H1 (cell line): ENCODE results near the gene SERINC5. TPM values are rescaled to one million over a fixed set of nuclear protein-coding genes. Genes with fewer than 3 reads are reported as not detected.

ENCODE experiments used
- CTCF ChIA-PET: fragments of 300-600 bp; sonication (Branson Sonifier 250); formaldehyde crosslinking; loops from one replicate; lab custom pipeline; 2021; ENCODE audit not compliant: partially characterized antibody; lab: Charles Lee
- POLR2A ChIA-PET: fragments of 300-600 bp; sonication (Branson Sonifier 250); formaldehyde crosslinking; loops from one replicate; lab custom pipeline; 2021; ENCODE audit warnings: inconsistent platforms; ENCODE audit not compliant: partially characterized antibody; lab: Charles Lee
- DNase-seq, 2 experiments: peaks; one replicate each; pipeline versions ENCODE4 v3.0.0 to v3.0.0-alpha.2; 2010 to 2022; ENCODE audit warnings: low spot score in 2 of 2, low read depth in 1 of 2, mixed read lengths in 1 of 2
- FAIRE-seq: peaks from 2 replicates; lab custom pipeline; 2011; peaks lifted over from hg19 to GRCh38; lab: Jason Lieb, UNC
- H2AFZ ChIP-seq: 2 replicates; pipeline ENCODE4 v1.8.1; 2012; ENCODE audit warnings: low read length, inconsistent platforms
- H2AK5ac ChIP-seq: 2 replicates; pipeline ENCODE4 v1.6.1; 2013; ENCODE audit warnings: low read depth, low read length
- H2BK120ac ChIP-seq: replicated peaks from 2 replicates; pipeline ENCODE3; 2013; ENCODE audit warnings: low read depth, low read length, inconsistent platforms
- H2BK12ac ChIP-seq: 2 replicates; pipeline ENCODE4 v1.6.1; 2013; ENCODE audit warnings: low read depth, low read length
- H2BK15ac ChIP-seq: 2 replicates; pipeline ENCODE4 v1.6.1; 2013; ENCODE audit warnings: low read length
- H2BK20ac ChIP-seq: 2 replicates; pipeline ENCODE4 v1.6.1; 2013; ENCODE audit warnings: low read length
- H2BK5ac ChIP-seq: 2 replicates; pipeline ENCODE4 v1.6.1; 2013; ENCODE audit warnings: low read depth, low read length
- H3K14ac ChIP-seq: 2 replicates; pipeline ENCODE4 v1.6.1; 2013; ENCODE audit warnings: inconsistent platforms; ENCODE audit not compliant: insufficient read length
- H3K18ac ChIP-seq: 2 replicates; pipeline ENCODE4 v1.6.1; 2013; ENCODE audit warnings: low read length; ENCODE audit errors: extremely low read depth
- H3K23ac ChIP-seq: 2 replicates; pipeline ENCODE4 v1.6.1; 2013; ENCODE audit warnings: inconsistent platforms; ENCODE audit not compliant: insufficient read length
- H3K23me2 ChIP-seq: 2 replicates; pipeline ENCODE4 v1.6.1; 2013; ENCODE audit warnings: low read depth, low read length
- H3K27ac ChIP-seq: 2 replicates; pipeline ENCODE4 v1.6.1; 2011; ENCODE audit warnings: low read depth, low read length, inconsistent platforms
- H3K27me3 ChIP-seq, 4 experiments: replicated peaks in 1 of 4; 1 replicate in 1 of 4; 2 replicates in 3 of 4; pipeline versions ENCODE4 v1.6.1 to v1.8.1; 2011 to 2013; ENCODE audit warnings: low read length in 3 of 4, mild to moderate bottlenecking in 3 of 4, inconsistent platforms in 2 of 4, mixed read lengths in 2 of 4, moderate library complexity in 1 of 4; ENCODE audit not compliant: control insufficient read depth in 3 of 4, insufficient read depth in 3 of 4; ENCODE audit errors: extremely low read depth in 1 of 4
- H3K36me3 ChIP-seq, 4 experiments: 2 replicates each; pipeline versions ENCODE4 v1.6.1 to v1.8.1; 2011 to 2013; ENCODE audit warnings: mild to moderate bottlenecking in 4 of 4, low read length in 3 of 4, moderate library complexity in 2 of 4, control low read depth in 1 of 4, inconsistent platforms in 1 of 4; ENCODE audit not compliant: insufficient read depth in 4 of 4, control insufficient read depth in 2 of 4
- H3K4ac ChIP-seq: replicated peaks from 2 replicates; pipeline ENCODE3; 2013; ENCODE audit warnings: low read length, low read depth, mixed read lengths, inconsistent platforms; ENCODE audit not compliant: insufficient read length
- H3K4me1 ChIP-seq, 4 experiments: replicated peaks in 1 of 4; 1 replicate in 1 of 4; 2 replicates in 3 of 4; pipeline versions ENCODE4 v1.6.1 to v1.8.1; 2011 to 2013; ENCODE audit warnings: low read length in 3 of 4, inconsistent platforms in 2 of 4, mixed read lengths in 1 of 4; ENCODE audit not compliant: insufficient read depth in 4 of 4, control insufficient read depth in 3 of 4
- H3K4me2 ChIP-seq, 2 experiments: 2 replicates each; pipeline versions ENCODE4 v1.6.1 to v1.8.1; 2011 to 2013; ENCODE audit warnings: low read depth in 2 of 2, low read length in 2 of 2, control low read depth in 1 of 2, inconsistent platforms in 1 of 2, mild to moderate bottlenecking in 1 of 2; ENCODE audit not compliant: insufficient read depth in 1 of 2
- H3K4me3 ChIP-seq, 4 experiments: fragments of 200-600, 300-600 bp in 1 of 4; sonication (generic), shearing (Covaris generic), sonication (Bioruptor Twin) in 1 of 4; 2 replicates each; pipeline versions ENCODE4 v1.5.1 to v1.8.1; 2011 to 2016; ENCODE audit warnings: low read length in 4 of 4, low read depth in 3 of 4, control low read depth in 2 of 4, inconsistent platforms in 2 of 4, mild to moderate bottlenecking in 2 of 4, mixed read lengths in 1 of 4, moderate library complexity in 1 of 4; ENCODE audit not compliant: insufficient read depth in 2 of 4; ENCODE audit errors: extremely low read depth in 1 of 4
- H3K56ac ChIP-seq: replicated peaks from 2 replicates; pipeline ENCODE3; 2013; ENCODE audit warnings: low read depth, mild to moderate bottlenecking, mixed read lengths, low read length, inconsistent platforms; ENCODE audit not compliant: insufficient read length
- H3K79me1 ChIP-seq: 2 replicates; pipeline ENCODE4 v1.6.1; 2013; ENCODE audit warnings: low read depth, low read length, control low read depth
- H3K79me2 ChIP-seq, 2 experiments: 2 replicates each; pipeline versions ENCODE4 v1.6.1 to v1.8.1; 2012 to 2013; ENCODE audit warnings: low read length in 2 of 2, mild to moderate bottlenecking in 2 of 2, inconsistent platforms in 1 of 2; ENCODE audit not compliant: insufficient read depth in 2 of 2, control insufficient read depth in 1 of 2
- H3K9ac ChIP-seq, 4 experiments: replicated peaks in 1 of 4; 1 replicate in 1 of 4; 2 replicates in 3 of 4; pipeline versions ENCODE4 v1.6.1 to v1.8.1; 2011 to 2013; ENCODE audit warnings: low read depth in 3 of 4, low read length in 3 of 4, control low read depth in 2 of 4, mild to moderate bottlenecking in 2 of 4, moderate library complexity in 2 of 4, inconsistent platforms in 1 of 4; ENCODE audit errors: extremely low read depth in 1 of 4
- H3K9me3 ChIP-seq, 2 experiments: 2 replicates each; pipeline versions ENCODE4 v1.6.1 to v1.8.1; 2012 to 2013; ENCODE audit warnings: mild to moderate bottlenecking in 2 of 2, moderate library complexity in 2 of 2, control low read depth in 1 of 2, inconsistent platforms in 1 of 2, low read depth in 1 of 2, low read length in 1 of 2, mixed read lengths in 1 of 2; ENCODE audit not compliant: insufficient read depth in 2 of 2
- H4K20me1 ChIP-seq, 2 experiments: replicated peaks in 1 of 2; 2 replicates each; pipeline versions ENCODE3 to v1.8.1; 2011 to 2013; ENCODE audit warnings: inconsistent platforms in 2 of 2, low read length in 2 of 2, mild to moderate bottlenecking in 1 of 2; ENCODE audit not compliant: insufficient read depth in 2 of 2, control insufficient read depth in 1 of 2
- H4K5ac ChIP-seq: 2 replicates; pipeline ENCODE4 v1.6.1; 2013; ENCODE audit warnings: low read length, low read depth, mixed read lengths, inconsistent platforms; ENCODE audit not compliant: insufficient read length
- H4K8ac ChIP-seq: 2 replicates; pipeline ENCODE4 v1.8.0; 2013; ENCODE audit warnings: mild to moderate bottlenecking, moderate library complexity, low read length, inconsistent platforms; ENCODE audit not compliant: insufficient read depth; ENCODE audit errors: extremely low read depth
- H4K91ac ChIP-seq: replicated peaks from 2 replicates; pipeline ENCODE3; 2013; ENCODE audit warnings: low read length, mixed read lengths, inconsistent platforms; ENCODE audit not compliant: insufficient read length
- YY1 ChIP-seq: IDR thresholded peaks from 2 replicates; pipeline ENCODE4 v1.6.1; 2011; ENCODE audit warnings: low read depth, mild to moderate bottlenecking, low read length
- WGBS, 2 experiments: shearing (Covaris generic) in 1 of 2; methylation state at CpG; one replicate each; pipeline versions ENCODE4 v1.1.6 to v1.1.7; 2013 to 2015; ENCODE audit warnings: low lambda C conversion rate in 2 of 2, mixed read lengths in 2 of 2, inconsistent platforms in 1 of 2, low coverage in 1 of 2, missing lambda C conversion rate in 1 of 2; ENCODE audit not compliant: insufficient replicate concordance in 2 of 2, insufficient coverage in 1 of 2, insufficient read length in 1 of 2; ENCODE audit errors: extremely low coverage in 1 of 2, missing lambda C conversion rate in 1 of 2; 5-methylcytosine and 5-hydroxymethylcytosine counted together
- polyA plus RNA-seq, 7 experiments: library from polyadenylated mRNA; depleted of rRNA in 3 of 7; stranded (reverse) in 5 of 7; unstranded in 2 of 7; fragments of >200 nt in 5 of 7; fragments of 200-250 nt in 2 of 7; gene quantifications; 1 replicate in 5 of 7; 2 replicates in 1 of 7; 4 replicates in 1 of 7; pipeline versions ENCODE4 v1.2.1 to v1.2.3, GENCODE V29; 2011 to 2013; ENCODE audit warnings: missing spikeins in 2 of 7, mixed read lengths in 2 of 7
- total RNA-seq: library from RNA; stranded (reverse); fragmentation: NEBNext Ultra II Directional; extraction: Animal tissue kit (Norgen Biotek cat#: 25700); gene quantifications from 2 replicates; pipeline ENCODE4 v1.2.1, GENCODE V29; 2021
- TF ChIP-seq, protein P1 (sequence below): IDR thresholded peaks from 2 replicates; pipeline ENCODE4 v1.6.1; 2012; ENCODE audit warnings: inconsistent platforms

The SERINC5 gene
- total and polyA plus RNA-seq, 2 of the 8 experiments (the other 6 are each of a cell fraction or from before 2014, with no cell fraction given) = 32.2 to 149 TPM

DNA sequence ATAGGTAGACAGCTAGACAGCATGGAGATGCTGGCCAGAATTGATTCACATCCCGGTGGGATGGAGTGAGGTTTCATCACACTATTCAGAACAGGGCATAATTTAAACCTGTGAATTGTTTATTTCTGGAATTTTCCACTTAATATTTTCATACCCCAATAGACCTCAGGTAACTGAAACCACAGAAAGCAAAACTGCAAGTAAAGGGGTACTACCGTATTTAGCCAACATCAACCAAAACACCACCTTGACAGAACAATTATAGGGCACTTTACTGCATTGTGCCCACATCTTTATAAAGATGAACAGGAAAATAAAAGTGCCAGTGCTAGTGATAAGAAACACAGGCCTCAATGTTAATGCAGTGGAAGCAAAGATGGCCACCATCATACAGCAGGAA lies 7.5 kb downstream of the SERINC5 start:
- Histone ChIP-seq H3K14ac (no peak overlapping the region), H2BK5ac (no peak overlapping the region), H3K9ac (no peak overlapping the region; a peak in 1 of 7 replicates), H3K79me2 (peaks cover 46 to 97% of the 10 kb centered on the region in 2 experiments), H3K4me3 (no peak overlapping the region; a peak in 1 of 8 replicates), H3K23me2 (peaks cover 3% of the 10 kb centered on the region; the same call in 1 of the 2 replicates), H3K23ac (no peak overlapping the region), H2BK120ac (no peak overlapping the region), H3K79me1 (peaks cover 9% of the 10 kb centered on the region), H3K56ac (no peak overlapping the region), H3K27ac (no peak overlapping the region), H2BK15ac (no peak overlapping the region), H3K4me1 (peaks cover 8 to 44% (median 35%) of the 10 kb centered on the region in 4 experiments), H2AK5ac (no peak overlapping the region; the same call in 1 of the 2 replicates), H3K18ac (no peak overlapping the region), H2BK20ac (no peak overlapping the region), H4K8ac (no peak overlapping the region), H4K20me1 (peaks cover 10 to 16% of the 10 kb centered on the region in 2 experiments), H2BK12ac (no peak overlapping the region), H3K4me2 (no peak overlapping the region; a peak in 1 of 4 replicates), H4K91ac (no peak overlapping the region), H3K36me3 (peaks cover 0 to 5% (median under 1%) of the 10 kb centered on the region in 4 experiments; a peak in 2 of 8 replicates), H3K4ac (no peak overlapping the region), H2AFZ (no peak overlapping the region), H3K27me3 (no peaks in the 10 kb centered on the region), H3K9me3 (peaks cover 0 to 6% of the 10 kb centered on the region in 2 experiments; a peak in 2 of 4 replicates), H4K5ac (no peak overlapping the region)
- TF ChIP-seq, protein P1, sequence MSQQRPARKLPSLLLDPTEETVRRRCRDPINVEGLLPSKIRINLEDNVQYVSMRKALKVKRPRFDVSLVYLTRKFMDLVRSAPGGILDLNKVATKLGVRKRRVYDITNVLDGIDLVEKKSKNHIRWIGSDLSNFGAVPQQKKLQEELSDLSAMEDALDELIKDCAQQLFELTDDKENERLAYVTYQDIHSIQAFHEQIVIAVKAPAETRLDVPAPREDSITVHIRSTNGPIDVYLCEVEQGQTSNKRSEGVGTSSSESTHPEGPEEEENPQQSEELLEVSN = no peak
- TF ChIP-seq YY1 = 0 out of 2 replicates have a peak, but pooled peaks have one; percentile 15
- WGBS, 2 experiments = 84% methylated on average over 2 of the region's 2 CpGs; no CpG with 5 or more reads in 1 of the 2 experiments
- FAIRE-seq (no peak), DNase-seq (no peak)
- CTCF ChIA-PET = interaction anchor here (0.9 kb wide), 1 partner anchor 93 kb away, joined by 3 read pairs; no protein-coding TSS in a partner anchor
- POLR2A ChIA-PET = interaction anchor here (8.9 kb wide), 1 partner anchor 7 kb away, joined by 76 read pairs; the partner anchor contains the start of gene SERINC5
